VCaP (cell line): Measurements from ENCODE around the gene ZRANB2.
A peak's percentile ranks its signal among the peaks of the same experiment; 100 is the strongest.

Experiments
- H3K27ac ChIP-seq: fragments of 450-650 bp; 2 replicates; pipeline ENCODE4 v1.5.1; 2017
- CTCF ChIP-seq: fragments of 450-650 bp; conservative IDR thresholded peaks from 2 replicates; pipeline ENCODE4 v1.5.1; 2017; ENCODE audit warnings: mild to moderate bottlenecking, moderate library complexity

The ZRANB2 gene

GRCh38 chr1:71086331-71086730 is 5.5 kb upstream of the ZRANB2 start:
- no peak for TF ChIP-seq CTCF
- no peak overlapping the region for H3K27ac ChIP-seq

- H3K27ac ChIP-seq, result no peak overlapping the region
- no peak for TF ChIP-seq CTCF
Measured at GRCh38 chr1:71083271-71083670, 2.4 kb upstream of the ZRANB2 start.

- no peak for TF ChIP-seq CTCF
- peak overlapping the region; percentile 92 for H3K27ac ChIP-seq
Measured at GRCh38 chr1:71081697-71082080, 854 bp upstream of the ZRANB2 start.

GRCh38 chr1:71080230-71080738 is 551 bp downstream of the ZRANB2 start:
- TF ChIP-seq CTCF, result no peak
- H3K27ac ChIP-seq, result peak overlapping the region; percentile 92

GRCh38 chr1:71074681-71075080 is 6.2 kb downstream of the ZRANB2 start:
- no peak overlapping the region for H3K27ac ChIP-seq
- no peak for TF ChIP-seq CTCF

GRCh38 chr1:71072273-71072672 is 8.6 kb downstream of the ZRANB2 start:
- no peak overlapping the region for H3K27ac ChIP-seq
- TF ChIP-seq CTCF, result no peak

- TF ChIP-seq CTCF, result no peak
Measured at GRCh38 chr1:71071720-71072119, 9.1 kb downstream of the ZRANB2 start.

More at GRCh38 chr1:71071720-71072119, 9.1 kb downstream of the ZRANB2 start:
- H3K27ac ChIP-seq, result no peak overlapping the region
